Measurements from ENCODE around the gene BZW2.

The BZW2 gene

DNA sequence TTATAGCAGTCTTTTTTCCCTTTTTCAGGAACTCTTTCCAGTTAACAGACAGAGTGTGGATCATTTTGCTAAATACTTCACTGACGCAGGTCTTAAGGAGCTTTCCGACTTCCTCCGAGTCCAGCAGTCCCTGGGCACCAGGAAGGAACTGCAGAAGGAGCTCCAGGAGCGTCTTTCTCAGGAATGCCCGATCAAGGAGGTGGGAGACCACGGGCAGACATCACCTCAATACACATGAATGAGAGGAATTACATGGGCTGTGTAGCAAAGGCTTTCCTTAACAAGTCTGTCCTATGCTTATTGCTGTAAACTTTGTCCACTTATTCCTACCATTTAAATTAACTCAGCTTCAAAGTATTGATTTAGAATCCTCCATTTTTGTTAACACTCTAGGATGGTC, 48.8 kb downstream of the BZW2 start:
- no peak overlapping the region for H3K27ac ChIP-seq
- no peaks in the 10 kb centered on the region for H3K9me3 ChIP-seq (ENCODE audit: control insufficient read depth, low read length)
- no peaks in the 10 kb centered on the region for H3K79me2 ChIP-seq
- H3K4me1 ChIP-seq = no peaks in the 10 kb centered on the region
- TF ChIP-seq, protein P1, sequence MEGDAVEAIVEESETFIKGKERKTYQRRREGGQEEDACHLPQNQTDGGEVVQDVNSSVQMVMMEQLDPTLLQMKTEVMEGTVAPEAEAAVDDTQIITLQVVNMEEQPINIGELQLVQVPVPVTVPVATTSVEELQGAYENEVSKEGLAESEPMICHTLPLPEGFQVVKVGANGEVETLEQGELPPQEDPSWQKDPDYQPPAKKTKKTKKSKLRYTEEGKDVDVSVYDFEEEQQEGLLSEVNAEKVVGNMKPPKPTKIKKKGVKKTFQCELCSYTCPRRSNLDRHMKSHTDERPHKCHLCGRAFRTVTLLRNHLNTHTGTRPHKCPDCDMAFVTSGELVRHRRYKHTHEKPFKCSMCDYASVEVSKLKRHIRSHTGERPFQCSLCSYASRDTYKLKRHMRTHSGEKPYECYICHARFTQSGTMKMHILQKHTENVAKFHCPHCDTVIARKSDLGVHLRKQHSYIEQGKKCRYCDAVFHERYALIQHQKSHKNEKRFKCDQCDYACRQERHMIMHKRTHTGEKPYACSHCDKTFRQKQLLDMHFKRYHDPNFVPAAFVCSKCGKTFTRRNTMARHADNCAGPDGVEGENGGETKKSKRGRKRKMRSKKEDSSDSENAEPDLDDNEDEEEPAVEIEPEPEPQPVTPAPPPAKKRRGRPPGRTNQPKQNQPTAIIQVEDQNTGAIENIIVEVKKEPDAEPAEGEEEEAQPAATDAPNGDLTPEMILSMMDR (IDR thresholded peaks at IDR 0.05) = no peak
- no peaks in the 10 kb centered on the region for H3K27me3 ChIP-seq (ENCODE audit: control insufficient read depth, insufficient read depth, low read length)
- no peak overlapping the region for H3K9ac ChIP-seq
- H3K36me3 ChIP-seq (ENCODE audit: control insufficient read depth, insufficient read depth, low read length) = no peaks in the 10 kb centered on the region
- H2AFZ ChIP-seq = no peak overlapping the region
- no peak overlapping the region for H3K4me3 ChIP-seq (ENCODE audit: low read depth, low read length)
- H3K4me2 ChIP-seq (ENCODE audit: low read length) = no peak overlapping the region

DNA sequence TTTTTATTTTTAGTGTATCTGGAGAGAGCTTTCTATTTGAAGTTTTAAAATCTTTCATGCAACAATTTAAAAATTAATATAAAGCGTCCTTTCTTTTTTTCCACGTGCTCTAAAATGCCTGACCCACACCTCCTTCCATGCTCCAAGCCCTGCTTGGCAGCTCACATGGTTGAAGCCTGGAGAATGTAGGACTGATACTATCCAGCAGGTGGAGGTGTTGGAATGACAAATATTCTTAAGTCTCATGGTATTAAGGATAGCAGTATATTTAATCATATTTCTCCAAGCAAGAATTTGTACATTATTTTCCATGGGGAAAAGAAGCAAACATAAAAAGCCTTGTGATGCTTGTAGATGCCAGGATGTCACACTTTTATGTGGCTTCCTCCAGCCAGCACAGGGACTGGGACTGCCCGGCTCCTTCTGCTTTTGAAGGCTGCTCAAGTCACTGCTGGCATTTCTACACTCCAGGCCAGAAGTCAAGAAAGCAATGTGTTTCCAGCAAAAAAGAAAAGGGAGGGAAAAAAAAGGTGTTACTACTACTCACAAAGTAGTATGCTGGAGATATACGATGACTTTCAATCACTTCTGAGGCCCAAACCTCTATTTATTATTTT, 49.7 kb downstream of the BZW2 start:
- TF ChIP-seq, protein P1 (IDR thresholded peaks at IDR 0.05) = peak; percentile 58
- Histone ChIP-seq H2AFZ (no peak overlapping the region), H3K9me3 (ENCODE audit: control insufficient read depth, low read length) (no peaks in the 10 kb centered on the region), H3K79me2 (no peaks in the 10 kb centered on the region), H3K27me3 (ENCODE audit: control insufficient read depth, insufficient read depth, low read length) (no peaks in the 10 kb centered on the region), H3K4me1 (no peaks in the 10 kb centered on the region), H3K4me3 (ENCODE audit: low read depth, low read length) (no peak overlapping the region), H3K9ac (no peak overlapping the region), H3K4me2 (ENCODE audit: low read length) (no peak overlapping the region), H3K27ac (no peak overlapping the region), H3K36me3 (ENCODE audit: control insufficient read depth, insufficient read depth, low read length) (no peaks in the 10 kb centered on the region)

DNA sequence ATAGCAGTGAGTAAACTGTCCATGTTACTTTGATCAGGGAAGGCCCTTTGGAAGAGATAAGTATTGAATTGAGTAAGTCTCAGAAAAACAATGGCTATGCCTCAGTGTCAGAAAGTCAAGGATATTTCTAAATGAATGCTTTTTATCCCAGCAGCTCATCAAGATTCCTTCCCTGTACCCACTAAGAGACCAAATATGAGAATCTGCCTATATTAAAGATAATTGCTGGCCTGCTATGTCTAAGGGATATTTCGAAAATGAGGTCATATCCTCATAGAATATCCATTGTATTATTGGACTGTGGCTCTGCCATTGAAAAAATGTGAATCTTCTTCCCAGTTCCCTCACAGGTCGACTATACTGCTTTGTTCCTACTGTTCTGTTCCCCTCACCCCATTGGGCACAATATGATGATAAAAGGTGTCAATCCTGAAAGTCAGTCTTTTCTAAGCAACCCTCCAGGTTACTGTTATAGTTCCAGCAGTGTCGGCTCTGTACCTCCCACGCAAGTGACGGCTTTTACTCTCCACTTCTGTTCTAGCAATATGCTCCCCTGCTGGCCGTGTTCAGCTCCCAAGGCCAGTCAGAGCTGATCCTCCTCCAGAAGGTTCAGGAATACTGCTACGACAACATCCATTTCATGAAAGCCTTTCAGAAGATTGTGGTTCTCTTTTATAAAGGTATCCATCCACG, 51.7 kb downstream of the BZW2 start:
- Histone ChIP-seq H2AFZ (no peak overlapping the region), H3K27ac (no peak overlapping the region), H3K9ac (no peak overlapping the region), H3K79me2 (no peaks in the 10 kb centered on the region), H3K36me3 (ENCODE audit: control insufficient read depth, insufficient read depth, low read length) (no peaks in the 10 kb centered on the region), H3K4me2 (ENCODE audit: low read length) (no peak overlapping the region), H3K27me3 (ENCODE audit: control insufficient read depth, insufficient read depth, low read length) (no peaks in the 10 kb centered on the region), H3K9me3 (ENCODE audit: control insufficient read depth, low read length) (no peaks in the 10 kb centered on the region), H3K4me1 (no peaks in the 10 kb centered on the region), H3K4me3 (ENCODE audit: low read depth, low read length) (no peak overlapping the region)
- TF ChIP-seq, protein P1 (IDR thresholded peaks at IDR 0.05) = no peak

DNA sequence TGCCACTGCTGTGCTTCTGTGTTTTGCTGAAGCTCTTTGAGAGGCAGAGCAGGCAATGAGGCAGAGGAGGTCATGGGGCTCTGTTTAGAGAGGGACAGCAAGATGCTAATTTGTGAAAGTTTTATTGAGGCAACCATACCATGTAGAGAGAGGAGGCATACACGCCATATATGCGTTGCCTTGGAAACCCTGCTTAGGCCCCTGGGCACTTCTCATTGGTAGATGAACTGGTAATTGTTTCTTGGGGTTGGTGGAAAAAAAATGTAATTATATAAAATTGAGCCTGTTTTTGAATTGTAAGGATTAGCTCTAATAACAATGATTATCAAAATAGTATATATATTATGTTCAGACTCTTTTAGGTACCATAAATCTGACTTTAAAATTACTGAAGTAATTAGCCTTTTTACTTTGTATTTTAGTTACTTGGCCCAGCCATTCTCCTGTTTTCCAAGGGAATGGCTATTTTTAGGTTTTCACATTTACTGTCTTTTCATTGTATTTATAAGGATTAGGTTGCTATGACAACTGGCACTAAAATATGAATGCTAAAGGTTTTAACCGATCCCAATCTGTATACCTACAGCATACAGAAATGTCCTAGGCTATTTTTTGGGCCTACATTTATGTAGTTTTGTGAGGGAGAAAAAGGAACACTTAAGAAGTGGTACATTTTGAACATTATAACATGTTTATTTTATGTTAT, 52.4 kb downstream of the BZW2 start:
- H2AFZ ChIP-seq = no peak overlapping the region
- no peaks in the 10 kb centered on the region for H3K36me3 ChIP-seq (ENCODE audit: control insufficient read depth, insufficient read depth, low read length)
- H3K4me1 ChIP-seq = no peaks in the 10 kb centered on the region
- no peak overlapping the region for H3K4me3 ChIP-seq (ENCODE audit: low read depth, low read length)
- TF ChIP-seq, protein P1 (IDR thresholded peaks at IDR 0.05) = no peak
- no peak overlapping the region for H3K27ac ChIP-seq
- H3K79me2 ChIP-seq = no peaks in the 10 kb centered on the region
- no peaks in the 10 kb centered on the region for H3K9me3 ChIP-seq (ENCODE audit: control insufficient read depth, low read length)
- no peaks in the 10 kb centered on the region for H3K27me3 ChIP-seq (ENCODE audit: control insufficient read depth, insufficient read depth, low read length)
- no peak overlapping the region for H3K4me2 ChIP-seq (ENCODE audit: low read length)
- H3K9ac ChIP-seq = no peak overlapping the region

All from parathyroid adenoma (tissue), 2 donors.